Measurements from ENCODE around the gene MMRN2. TPM values are rescaled to one million over a fixed set of nuclear protein-coding genes. Genes with fewer than 3 reads are reported as not detected.
A peak's percentile ranks its signal among the peaks of the same experiment; 100 is the strongest.

The MMRN2 gene
- total and polyA plus RNA-seq, 8 donors = 3.2 to 7.4 (median 5.0) TPM

- TF ChIP-seq CTCF (IDR thresholded peaks at IDR 0.05) = no peak
- Histone ChIP-seq H3K4me3 (no peak overlapping the region), H3K27ac (no peak overlapping the region), H3K9me3 (no peaks in the 10 kb centered on the region), H3K36me3 (no peaks in the 10 kb centered on the region), H3K4me1 (peaks cover 0 to 5% (median 0%) of the 10 kb centered on the region in 3 donors), H3K27me3 (no peaks in the 10 kb centered on the region)
- no peak for FAIRE-seq
- WGBS, 2 donors = 78 to 83% methylated on average over 13 of the region's 13 CpGs
- intact Hi-C loops (cut with DNase I) = loop anchor here in 1 of 3 donors (5.0 kb wide), 1 partner anchor 272 kb away; no protein-coding TSS in a partner anchor
- ATAC-seq = no peak
- DNase-seq = peak in 2 of 6 donors; percentile 47 to 48
These were observed 6.8 kb upstream of the MMRN2 start for GRCh38 chr10:86964061-86964846.

GRCh38 chr10:86963341-86963919, 6.0 kb upstream of the MMRN2 start:
- H3K9me3 ChIP-seq = no peaks in the 10 kb centered on the region
- FAIRE-seq = no peak
- DNase-seq = peak in 2 of 6 donors; percentile 33 to 50
- peaks cover 0 to 5% (median 0%) of the 10 kb centered on the region in 3 donors for H3K4me1 ChIP-seq
- ATAC-seq = no peak
- H3K27ac ChIP-seq = no peak overlapping the region
- no peak overlapping the region for H3K4me3 ChIP-seq
- 79 to 89% methylated on average over 12 of the region's 12 CpGs for whole genome bisulfite sequencing, 2 donors
- no peaks in the 10 kb centered on the region for H3K36me3 ChIP-seq
- TF ChIP-seq CTCF (IDR thresholded peaks at IDR 0.05) = no peak
- H3K27me3 ChIP-seq = no peaks in the 10 kb centered on the region
- intact Hi-C loops (cut with DNase I) = loop anchor here in 1 of 3 donors (5.0 kb wide), 1 partner anchor 271 kb away; no protein-coding TSS in a partner anchor

GRCh38 chr10:86962981-86963310, 5.5 kb upstream of the MMRN2 start:
- no peaks in the 10 kb centered on the region for H3K27me3 ChIP-seq
- H3K27ac ChIP-seq = no peak overlapping the region
- ATAC-seq (no peak), DNase-seq (peak in 1 of 6 donors; percentile 8), FAIRE-seq (no peak)
- no peaks in the 10 kb centered on the region for H3K36me3 ChIP-seq
- TF ChIP-seq CTCF (IDR thresholded peaks at IDR 0.05) = no peak
- no peak overlapping the region for H3K4me3 ChIP-seq
- intact Hi-C loops (cut with DNase I) = loop anchor here in 1 of 3 donors (5.0 kb wide), 1 partner anchor 271 kb away; no protein-coding TSS in a partner anchor
- H3K4me1 ChIP-seq = peaks cover 0 to 5% (median 0%) of the 10 kb centered on the region in 3 donors
- WGBS, 2 donors = 83 to 87% methylated on average over 7 of the region's 7 CpGs
- no peaks in the 10 kb centered on the region for H3K9me3 ChIP-seq

- H3K4me3 ChIP-seq = no peak overlapping the region
- H3K9me3 ChIP-seq = no peaks in the 10 kb centered on the region
- ATAC-seq (no peak), FAIRE-seq (no peak), DNase-seq (peak in 2 of 6 donors; percentile 32 to 50)
- WGBS, 2 donors = 72 to 81% methylated on average over 6 to 7 of the region's 7 CpGs
- H3K27me3 ChIP-seq = no peaks in the 10 kb centered on the region
- TF ChIP-seq CTCF (IDR thresholded peaks at IDR 0.05) = no peak
- intact Hi-C loops (cut with DNase I) = loop anchor here in 1 of 3 donors (5.0 kb wide), 1 partner anchor 270 kb away; no protein-coding TSS in a partner anchor
- H3K27ac ChIP-seq = no peak overlapping the region
- no peaks in the 10 kb centered on the region for H3K36me3 ChIP-seq
- H3K4me1 ChIP-seq = peaks cover 0 to 5% (median 0%) of the 10 kb centered on the region in 3 donors
These were observed 4.9 kb upstream of the MMRN2 start for GRCh38 chr10:86962136-86962980.

Measured in pancreas (tissue), 10 donors.